ENCODE results near the gene SOX14. TPM values are rescaled to one million over a fixed set of nuclear protein-coding genes. Genes with fewer than 3 reads are reported as not detected.

The SOX14 gene
- total RNA-seq, 4 donors from 2014 or later, result not detected

DNA sequence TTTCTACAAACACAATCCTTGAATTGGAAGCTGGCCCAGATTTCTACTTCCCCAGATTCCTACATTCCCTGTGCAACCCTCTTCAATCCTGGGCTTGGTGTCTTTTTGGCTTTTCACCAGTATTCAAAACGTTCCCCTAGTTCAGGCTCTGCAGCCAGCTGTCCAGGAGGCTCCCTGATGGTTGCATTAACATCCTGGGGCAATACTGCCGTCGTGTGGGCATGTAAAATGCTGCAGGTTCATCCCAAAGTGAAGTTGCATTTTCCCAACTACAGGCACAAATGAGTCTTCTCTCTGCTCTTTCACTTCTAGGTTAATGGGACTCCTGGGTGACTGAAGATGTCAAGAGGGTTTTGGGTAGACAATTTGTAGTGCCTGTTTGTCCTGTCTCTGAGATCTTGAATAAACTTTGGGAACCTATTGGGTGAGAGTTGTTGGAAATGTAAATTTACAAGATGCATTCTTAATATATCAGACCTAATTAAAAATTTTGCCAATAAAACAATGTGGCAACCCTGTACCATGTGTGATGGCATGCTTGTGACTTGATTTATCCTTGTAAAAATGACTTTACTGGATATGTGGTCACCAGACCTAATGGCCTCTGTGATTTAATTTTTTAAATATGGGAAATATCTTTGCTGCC lies 28.6 kb downstream of the SOX14 start:
- no peak for TF ChIP-seq POLR2A (IDR thresholded peaks at IDR 0.05)
- peak; percentile 29 to 77 (median 48) for TF ChIP-seq CTCF (IDR thresholded peaks at IDR 0.05)
- intact Hi-C loops (cut with DNase I), result no loop called here
- 2% methylated on average over 3 of the region's 3 CpGs for WGBS, 2 donors
- Histone ChIP-seq H3K27me3 (no peaks in the 10 kb centered on the region), H3K4me1 (no peaks in the 10 kb centered on the region), H3K27ac (no peak overlapping the region), H3K36me3 (no peaks in the 10 kb centered on the region), H3K4me3 (replicated peaks in 1 of 3) (no peak overlapping the region), H3K9me3 (no peaks in the 10 kb centered on the region)
- peak; percentile 60 to 62 for DNase-seq

GRCh38 chr3:137796993-137797392 lies 32.9 kb downstream of the SOX14 start:
- H3K4me3 ChIP-seq (replicated peaks in 1 of 3), result no peak overlapping the region
- intact Hi-C loops (cut with DNase I), result no loop called here
- no peaks in the 10 kb centered on the region for H3K36me3 ChIP-seq
- no peaks in the 10 kb centered on the region for H3K9me3 ChIP-seq
- WGBS, 2 donors, result 59 to 82% methylated on average over 3 of the region's 3 CpGs
- no peak overlapping the region for H3K27ac ChIP-seq
- no peak for DNase-seq
- no peaks in the 10 kb centered on the region for H3K4me1 ChIP-seq
- TF ChIP-seq CTCF (IDR thresholded peaks at IDR 0.05), result no peak
- no peak for TF ChIP-seq POLR2A (IDR thresholded peaks at IDR 0.05)
- no peaks in the 10 kb centered on the region for H3K27me3 ChIP-seq

DNA sequence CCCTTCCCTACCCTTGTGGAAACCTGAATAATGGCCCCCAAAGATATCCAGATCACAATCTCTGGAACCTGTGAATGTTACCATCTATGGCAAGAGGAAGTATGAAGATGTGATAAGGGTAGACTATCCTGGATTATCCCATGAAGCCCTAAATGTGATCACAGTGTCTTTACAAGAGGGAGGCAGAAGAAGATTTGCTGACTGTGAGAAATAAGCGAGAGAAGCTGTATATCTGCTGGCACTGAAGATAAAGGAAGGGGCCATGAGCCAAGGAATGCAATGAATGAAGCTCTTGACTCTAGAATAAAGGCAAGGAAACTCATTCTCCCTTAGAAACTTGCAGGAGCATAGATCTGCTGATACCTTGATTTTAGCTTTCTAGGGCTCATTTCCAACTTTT lies 39.1 kb downstream of the SOX14 start:
- 67 to 82% methylated on average over 1 of the region's 1 CpG for WGBS, 2 donors
- Histone ChIP-seq H3K4me3 (replicated peaks in 1 of 3) (no peak overlapping the region), H3K27ac (no peak overlapping the region), H3K36me3 (no peaks in the 10 kb centered on the region), H3K4me1 (no peaks in the 10 kb centered on the region), H3K27me3 (no peaks in the 10 kb centered on the region), H3K9me3 (no peaks in the 10 kb centered on the region)
- no peak for TF ChIP-seq POLR2A (IDR thresholded peaks at IDR 0.05)
- TF ChIP-seq CTCF (IDR thresholded peaks at IDR 0.05), result no peak
- intact Hi-C loops (cut with DNase I), result no loop called here
- no peak for DNase-seq

- Histone ChIP-seq H3K4me3 (replicated peaks in 1 of 3) (no peak overlapping the region), H3K27ac (no peak overlapping the region), H3K4me1 (no peaks in the 10 kb centered on the region), H3K36me3 (no peaks in the 10 kb centered on the region), H3K27me3 (no peaks in the 10 kb centered on the region), H3K9me3 (no peaks in the 10 kb centered on the region)
- 52% methylated on average over 9 of the region's 9 CpGs for WGBS, 2 donors
- TF ChIP-seq CTCF (IDR thresholded peaks at IDR 0.05) (no peak), POLR2A (IDR thresholded peaks at IDR 0.05) (no peak)
- intact Hi-C loops (cut with DNase I), result no loop called here
- no peak for DNase-seq
Measured at GRCh38 chr3:137807998-137808397, 43.9 kb downstream of the SOX14 start.

DNA sequence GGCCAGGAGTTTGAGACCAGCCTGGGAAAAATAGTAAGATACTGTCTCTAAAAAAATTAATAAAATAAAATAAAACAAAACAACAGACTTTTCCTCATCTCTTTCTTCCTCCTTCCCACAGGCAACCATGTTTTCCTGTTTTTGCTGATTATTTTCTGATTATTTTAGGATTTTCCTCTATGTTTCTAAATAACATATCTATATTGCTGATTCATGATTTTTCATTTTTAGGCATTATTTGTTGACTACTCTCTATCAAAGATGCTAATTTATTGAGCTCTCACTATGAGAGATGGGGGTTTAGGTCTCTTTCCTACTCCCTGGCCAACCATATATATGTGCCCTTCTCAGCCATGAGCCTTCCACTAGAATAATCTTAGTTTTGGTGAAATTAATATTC lies 45.4 kb downstream of the SOX14 start:
- no peak overlapping the region for H3K4me3 ChIP-seq (replicated peaks in 1 of 3)
- intact Hi-C loops (cut with DNase I), result no loop called here

More for the DNA sequence above, 45.4 kb downstream of the SOX14 start:
- Histone ChIP-seq H3K27ac (no peak overlapping the region), H3K27me3 (no peaks in the 10 kb centered on the region), H3K4me1 (no peaks in the 10 kb centered on the region), H3K9me3 (no peaks in the 10 kb centered on the region), H3K36me3 (no peaks in the 10 kb centered on the region)
- TF ChIP-seq CTCF (IDR thresholded peaks at IDR 0.05) (no peak), POLR2A (IDR thresholded peaks at IDR 0.05) (no peak)
- DNase-seq, result no peak

Data from thyroid gland (tissue), 4 donors.